Neural crest cell (in vitro differentiated cells): Measurements from ENCODE around the gene AVEN. TPM values are rescaled to one million over a fixed set of nuclear protein-coding genes. Genes with fewer than 3 reads are reported as not detected.

Experiments
- DNase-seq: peaks from one replicate; pipeline ENCODE4 v3.0.0; 2021; ENCODE audit warnings: low read depth, mixed read lengths, low spot score
- H3K27ac Mint-ChIP-seq: one replicate; pipeline ENCODE4 v1.8.0; 2021; ENCODE audit warnings: mild to moderate bottlenecking, mixed read lengths; ENCODE audit not compliant: unreplicated experiment
- H3K27me3 Mint-ChIP-seq: 2 replicates; pipeline ENCODE4 v1.8.0; 2021; ENCODE audit warnings: low read depth, mild to moderate bottlenecking, mixed read lengths
- H3K36me3 Mint-ChIP-seq: 2 replicates; pipeline ENCODE4 v1.8.0; 2021; ENCODE audit warnings: low read depth, mild to moderate bottlenecking, mixed read lengths
- H3K4me1 Mint-ChIP-seq: 2 replicates; pipeline ENCODE4 v1.8.0; 2021; ENCODE audit warnings: mixed read lengths
- H3K4me3 Mint-ChIP-seq: one replicate; pipeline ENCODE4 v1.8.0; 2021; ENCODE audit warnings: mild to moderate bottlenecking, mixed read lengths
- H3K9me3 Mint-ChIP-seq: 2 replicates; pipeline ENCODE4 v1.8.0; 2021; ENCODE audit warnings: mixed read lengths
- CTCF ChIP-seq: fragments of 200-600 bp; sonication (generic); conservative IDR thresholded peaks from 2 replicates; pipeline ENCODE4 v1.5.0; 2021; ENCODE audit warnings: antibody characterized with exemption, mild to moderate bottlenecking
- long read RNA-seq: library from polyadenylated mRNA; unstranded; transcript quantifications from one replicate; pipeline ENCODE4 v2.0.0, GENCODE V29; 2020
- total RNA-seq: library from RNA; stranded (reverse); gene quantifications from 2 replicates; pipeline ENCODE4 v1.2.1, GENCODE V29; 2021

AVEN gene
- total RNA-seq: 15.0 and 15.4 TPM in 2 replicates
- long read RNA-seq: 0 reads

DNA sequence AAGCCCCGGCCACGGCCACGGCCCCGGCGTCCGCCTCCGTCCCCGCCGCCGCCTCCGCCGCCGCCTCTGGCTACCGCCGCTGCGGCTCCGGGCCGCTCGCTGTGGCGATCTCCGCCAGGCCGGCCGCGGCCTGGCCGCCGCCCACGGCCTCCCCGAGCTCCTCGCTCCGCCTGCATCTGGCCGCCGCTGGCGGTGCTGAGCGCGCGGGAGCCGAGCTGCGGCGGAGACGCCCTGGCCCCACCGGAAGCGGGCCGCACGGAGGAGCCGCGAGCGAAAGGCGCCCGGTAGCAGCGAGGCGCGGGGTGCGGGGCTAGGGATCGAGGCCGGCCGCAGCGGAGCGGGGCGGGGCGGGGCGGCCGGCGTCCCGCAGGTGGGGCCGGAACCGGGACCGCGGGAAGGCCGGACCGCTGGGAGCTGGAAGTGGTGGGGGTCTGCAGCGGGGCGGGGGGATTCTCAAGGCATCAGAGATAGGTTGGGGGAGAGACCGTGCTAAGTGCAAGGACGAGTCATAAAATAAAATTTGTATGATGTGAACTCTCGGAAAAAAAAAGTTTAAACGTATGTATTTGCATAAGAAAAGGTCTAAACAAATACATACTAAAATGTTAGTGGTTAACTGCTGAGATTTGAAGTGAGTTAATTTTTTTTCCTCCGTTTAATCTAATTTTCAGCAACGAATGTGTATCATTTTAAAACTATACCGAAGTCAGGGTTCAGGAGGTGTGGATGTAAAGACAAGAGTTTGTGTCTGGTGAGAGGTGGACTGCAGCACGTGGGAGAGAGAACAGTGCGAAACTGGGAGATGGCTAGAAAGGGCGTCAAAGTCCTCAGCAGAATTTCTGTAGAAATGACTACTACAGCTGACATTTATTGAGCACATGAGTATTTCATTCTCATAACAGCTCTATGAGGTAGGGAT is at the start of gene AVEN:
Gene AVEN (minus strand): TSS at position 334 of the 919 bp plus-strand sequence. CDS start 158 bp downstream, at position 176.
- H3K4me1 Mint-ChIP-seq: peaks cover 22% of the 10 kb centered on the region
- peak; percentile 45 for DNase-seq
- no peaks in the 10 kb centered on the region for H3K36me3 Mint-ChIP-seq
- TF ChIP-seq CTCF: no peak
- no peaks in the 10 kb centered on the region for H3K27me3 Mint-ChIP-seq
- H3K4me3 Mint-ChIP-seq: peak within 1 kb of the TSS; percentile 91
- H3K27ac Mint-ChIP-seq: peak within 1 kb of the TSS; percentile 85
- H3K9me3 Mint-ChIP-seq: no peaks in the 10 kb centered on the region

DNA sequence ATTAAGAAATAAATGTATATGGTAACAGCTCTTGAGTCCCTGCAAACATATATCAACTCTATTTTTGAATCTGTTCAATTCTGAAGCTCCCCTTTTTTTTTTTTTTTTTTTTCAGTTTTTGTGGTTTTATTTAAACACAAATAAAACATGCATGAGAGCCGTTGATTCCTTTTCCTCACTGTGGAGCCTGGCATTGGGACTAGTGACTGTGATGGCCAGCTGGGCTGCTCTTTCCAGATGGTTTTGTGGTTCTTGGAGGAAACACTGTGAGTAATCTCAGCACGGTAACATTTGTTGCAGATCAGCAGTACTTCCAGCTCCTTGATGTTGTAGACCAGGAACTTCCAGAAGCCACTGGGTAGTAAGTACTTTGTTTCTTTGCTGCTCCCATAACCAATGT is 46.7 kb upstream of the AVEN start:
- Mint-ChIP-seq H3K36me3 (peaks cover 3% of the 10 kb centered on the region), H3K4me3 (no peak overlapping the region)

DNA sequence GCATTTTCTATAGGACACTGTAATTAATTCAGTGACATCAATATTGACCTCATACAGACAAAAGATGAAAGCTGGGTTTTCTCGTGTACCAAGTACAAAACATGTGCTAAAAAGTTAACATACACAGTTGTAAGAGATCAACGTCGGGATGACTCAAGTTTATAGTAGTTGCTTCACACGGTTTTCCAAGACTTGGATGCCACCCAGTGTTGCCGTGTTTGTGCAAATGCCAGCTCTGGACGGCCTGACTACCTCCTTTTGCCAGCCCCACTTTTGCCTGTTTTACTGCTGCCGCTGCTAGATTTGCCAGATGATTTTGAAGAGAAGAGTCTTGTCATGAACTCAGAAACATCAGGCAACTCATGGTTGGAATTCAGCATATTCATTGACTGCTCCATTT is 45.1 kb upstream of the AVEN start:
- Mint-ChIP-seq H3K4me1 (no peaks in the 10 kb centered on the region), H3K9me3 (no peaks in the 10 kb centered on the region), H3K4me3 (no peak overlapping the region), H3K27ac (peak overlapping the region; percentile 72), H3K27me3 (no peaks in the 10 kb centered on the region), H3K36me3 (peaks cover 3% of the 10 kb centered on the region)
- TF ChIP-seq CTCF: no peak
- no peak for DNase-seq

More for the DNA sequence above, 46.7 kb upstream of the AVEN start:
- no peak for TF ChIP-seq CTCF
- H3K27ac Mint-ChIP-seq: no peak overlapping the region
- H3K4me1 Mint-ChIP-seq: no peaks in the 10 kb centered on the region
- H3K27me3 Mint-ChIP-seq: no peaks in the 10 kb centered on the region
- DNase-seq: no peak
- H3K9me3 Mint-ChIP-seq: no peaks in the 10 kb centered on the region

DNA sequence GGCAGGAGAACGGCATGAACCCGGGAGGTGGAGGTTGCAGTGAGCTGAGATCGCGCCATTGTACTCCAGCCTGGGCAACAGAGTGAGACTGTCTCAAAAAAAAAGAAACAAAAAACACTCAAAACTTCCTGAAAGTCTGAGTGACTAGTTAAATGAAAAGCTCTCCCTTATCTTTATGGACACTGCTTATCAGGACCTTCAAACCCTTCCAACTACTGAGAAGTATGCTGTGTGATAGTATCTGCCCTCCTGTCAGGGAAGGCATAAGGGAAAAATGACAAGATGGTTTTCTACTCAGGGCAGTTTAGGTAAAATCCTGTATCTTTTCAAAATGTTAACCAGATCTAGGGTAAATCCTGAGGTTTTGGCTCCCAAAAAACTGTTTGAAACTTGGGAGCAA is 40.9 kb upstream of the AVEN start:
- DNase-seq: no peak
- Mint-ChIP-seq H3K27ac (no peak overlapping the region), H3K9me3 (no peaks in the 10 kb centered on the region), H3K4me3 (no peak overlapping the region), H3K4me1 (no peaks in the 10 kb centered on the region), H3K27me3 (no peaks in the 10 kb centered on the region), H3K36me3 (no peaks in the 10 kb centered on the region)
- no peak for TF ChIP-seq CTCF

GRCh38 chr15:34078900-34079299 is 39.9 kb upstream of the AVEN start:
- H3K27ac Mint-ChIP-seq: no peak overlapping the region
- no peaks in the 10 kb centered on the region for H3K4me1 Mint-ChIP-seq
- no peak for DNase-seq
- H3K27me3 Mint-ChIP-seq: no peaks in the 10 kb centered on the region
- no peak for TF ChIP-seq CTCF
- no peaks in the 10 kb centered on the region for H3K36me3 Mint-ChIP-seq
- H3K4me3 Mint-ChIP-seq: no peak overlapping the region
- no peaks in the 10 kb centered on the region for H3K9me3 Mint-ChIP-seq
